ENCODE measurements around the gene WFDC11.

Gene WFDC11

DNA sequence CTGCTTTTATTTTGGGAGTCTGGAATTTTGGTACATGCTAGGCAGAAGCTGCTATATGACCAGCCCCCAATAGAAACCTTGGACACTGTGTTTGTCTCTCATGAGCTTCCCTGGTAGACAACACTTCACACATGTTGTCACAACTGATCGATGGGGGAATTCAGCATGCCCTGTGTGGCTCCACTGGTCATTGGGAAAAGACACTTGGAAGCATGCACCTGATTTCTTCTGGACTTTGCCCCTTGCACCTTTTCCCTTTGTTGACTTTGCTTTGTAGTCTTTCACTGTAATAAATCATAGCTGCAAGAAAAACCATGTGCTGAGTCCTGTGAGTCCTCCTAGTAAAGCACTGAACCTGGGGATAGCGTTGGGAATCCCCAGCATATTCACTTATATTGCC is 48.4 kb downstream of the WFDC11 start:
- DNase-seq: no peak

DNA sequence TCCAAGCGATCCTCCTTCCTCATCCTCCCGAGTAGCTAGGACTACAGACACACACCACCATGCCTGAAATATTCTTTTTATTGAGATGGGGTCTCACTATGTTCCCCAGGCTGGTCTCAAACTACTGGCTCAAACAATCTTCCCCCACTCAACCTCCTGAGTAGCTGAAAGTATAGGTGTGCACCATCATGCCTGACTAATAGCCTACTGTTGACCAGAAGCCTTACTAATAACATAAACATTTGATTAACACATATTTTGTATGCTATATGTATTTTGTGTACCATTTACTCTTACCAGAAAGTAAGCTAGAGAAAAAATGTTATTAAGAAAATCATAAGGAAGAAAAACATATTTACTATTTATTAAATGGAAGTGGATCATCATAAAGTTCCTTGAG is 52.4 kb downstream of the WFDC11 start:
- DNase-seq: no peak

DNA sequence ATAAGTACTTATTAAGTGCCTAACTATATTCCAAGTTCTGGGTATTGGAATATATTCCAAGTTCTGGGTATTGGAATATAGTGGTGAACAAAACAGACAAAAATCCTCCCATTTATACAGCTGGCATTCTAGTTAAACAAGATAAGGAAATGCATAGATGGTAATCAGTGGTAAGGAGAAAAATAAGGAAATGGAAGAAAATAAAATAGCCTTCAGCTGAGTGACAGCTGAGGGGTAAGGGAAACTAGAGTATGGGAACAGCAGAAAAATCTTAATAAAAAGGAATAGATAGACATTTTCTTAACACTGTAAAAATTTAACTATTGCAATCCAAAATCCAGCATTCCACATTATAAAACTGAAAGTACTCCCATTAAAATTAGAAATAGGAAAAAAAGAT is 57.7 kb downstream of the WFDC11 start:
- no peak for DNase-seq

DNA sequence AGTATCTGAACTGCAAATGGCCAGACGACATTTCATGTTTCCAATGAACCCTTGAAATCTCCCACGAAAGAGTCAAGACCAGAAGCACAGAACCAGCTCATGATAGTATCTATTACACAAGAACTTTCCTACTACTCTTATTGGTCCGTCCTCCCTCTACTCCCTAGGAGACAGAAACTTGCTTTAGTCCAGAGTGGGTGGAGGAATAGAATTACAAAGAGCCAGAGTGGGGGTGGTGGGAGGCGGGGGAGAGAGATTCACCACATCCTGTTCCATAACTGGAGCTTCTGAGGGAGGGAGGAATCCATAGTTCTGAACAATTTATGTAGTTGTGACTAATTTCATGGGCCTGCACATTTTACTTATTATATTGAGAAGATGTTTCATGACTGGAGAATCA is 59.0 kb downstream of the WFDC11 start:
- DNase-seq: no peak

DNA sequence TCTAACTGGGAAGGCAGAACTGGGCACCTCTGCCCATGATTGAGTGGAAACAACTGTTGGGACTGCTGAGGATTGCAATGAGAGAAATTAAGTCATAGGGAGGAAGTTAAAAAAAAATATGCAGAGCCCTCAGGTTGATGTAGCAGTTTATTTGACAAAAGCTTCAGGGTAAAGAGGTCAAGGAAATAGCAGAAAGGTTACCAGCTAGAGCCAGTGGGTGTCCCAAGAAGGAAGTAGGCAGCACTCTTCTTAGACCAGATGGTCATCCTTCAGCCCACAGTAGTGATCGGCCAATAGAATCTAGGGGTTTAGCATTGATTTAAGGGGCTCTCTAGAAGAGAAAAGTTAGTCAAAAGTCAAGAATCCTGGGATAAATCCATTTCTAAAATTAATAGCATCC is 62.2 kb downstream of the WFDC11 start:
- no peak for DNase-seq

Data from right forelimb (tissue), 1 donor.